Hematopoietic multipotent progenitor cell treated with erythropoietin and hydrocortisone succinate and interleukin-3 and kit ligand, for 15 days (in vitro differentiated cells): Measurements from ENCODE around the gene TFCP2L1.

Experiments used
- DNase-seq: peaks from one replicate; pipeline ENCODE4 v3.0.0-alpha.2; 2015; ENCODE audit warnings: low spot score

TFCP2L1 gene

GRCh38 chr2:121266543-121267106 is 18.4 kb downstream of the TFCP2L1 start:
- DNase-seq: no peak

- no peak for DNase-seq
These were observed 20.8 kb downstream of the TFCP2L1 start for GRCh38 chr2:121263996-121264715.

- no peak for DNase-seq
These were observed 24.4 kb downstream of the TFCP2L1 start for GRCh38 chr2:121260370-121261154.

GRCh38 chr2:121258051-121258450 is 27.0 kb downstream of the TFCP2L1 start:
- no peak for DNase-seq

- no peak for DNase-seq
These were observed 27.5 kb downstream of the TFCP2L1 start for GRCh38 chr2:121257480-121257840.

GRCh38 chr2:121256720-121257479 is 28.1 kb downstream of the TFCP2L1 start:
- DNase-seq: no peak

GRCh38 chr2:121255358-121255757 is 29.6 kb downstream of the TFCP2L1 start:
- no peak for DNase-seq

- no peak for DNase-seq
These were observed 30.3 kb downstream of the TFCP2L1 start for GRCh38 chr2:121254748-121255147.

- no peak for DNase-seq
These were observed 31.2 kb downstream of the TFCP2L1 start for GRCh38 chr2:121253674-121254240.

- no peak for DNase-seq
These were observed 31.9 kb downstream of the TFCP2L1 start for GRCh38 chr2:121253021-121253673.

- DNase-seq: no peak
These were observed 33.5 kb downstream of the TFCP2L1 start for GRCh38 chr2:121251497-121251896.

GRCh38 chr2:121248766-121249343 is 36.1 kb downstream of the TFCP2L1 start:
- DNase-seq: no peak

GRCh38 chr2:121247971-121248370 is 37.0 kb downstream of the TFCP2L1 start:
- DNase-seq: no peak

GRCh38 chr2:121247534-121247933 is 37.5 kb downstream of the TFCP2L1 start:
- no peak for DNase-seq

- DNase-seq: no peak
These were observed 38.2 kb downstream of the TFCP2L1 start for GRCh38 chr2:121246704-121247255.

GRCh38 chr2:121245913-121246312 is 39.1 kb downstream of the TFCP2L1 start:
- no peak for DNase-seq

GRCh38 chr2:121245120-121245820 is 39.7 kb downstream of the TFCP2L1 start:
- no peak for DNase-seq

GRCh38 chr2:121244616-121245015 is 40.4 kb downstream of the TFCP2L1 start:
- no peak for DNase-seq

- no peak for DNase-seq
These were observed 41.1 kb downstream of the TFCP2L1 start for GRCh38 chr2:121243821-121244460.

GRCh38 chr2:121242976-121243375 is 42.0 kb downstream of the TFCP2L1 start:
- no peak for DNase-seq
